ENCODE results near the gene LGALS9C.
"Not testable (repeated sequence)": the region's sequence is repeated elsewhere in the genome, so short reads cannot be mapped to it uniquely, and the experiment has no call there.

DNA sequence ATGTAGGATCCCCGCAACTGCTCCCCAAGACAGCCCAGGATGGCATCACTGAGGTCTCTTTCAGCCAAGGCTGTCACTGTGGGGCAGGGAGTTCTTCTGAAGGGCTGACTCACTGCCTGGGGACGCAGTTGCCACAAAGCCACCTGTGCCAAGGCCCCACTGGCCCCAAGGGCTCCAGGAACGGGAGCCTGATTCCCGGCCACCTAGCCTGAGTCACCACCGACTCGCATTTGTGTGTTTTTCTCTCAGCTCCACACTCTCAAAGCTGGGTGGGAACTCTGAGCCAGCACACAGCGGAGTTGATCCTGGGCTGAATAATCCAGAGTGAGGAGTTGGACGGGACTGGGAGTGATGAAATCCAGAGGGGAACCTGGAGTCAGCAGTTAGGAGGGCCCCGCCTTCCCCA is 37.1 kb upstream of the LGALS9C start:
- TF ChIP-seq, protein P1, sequence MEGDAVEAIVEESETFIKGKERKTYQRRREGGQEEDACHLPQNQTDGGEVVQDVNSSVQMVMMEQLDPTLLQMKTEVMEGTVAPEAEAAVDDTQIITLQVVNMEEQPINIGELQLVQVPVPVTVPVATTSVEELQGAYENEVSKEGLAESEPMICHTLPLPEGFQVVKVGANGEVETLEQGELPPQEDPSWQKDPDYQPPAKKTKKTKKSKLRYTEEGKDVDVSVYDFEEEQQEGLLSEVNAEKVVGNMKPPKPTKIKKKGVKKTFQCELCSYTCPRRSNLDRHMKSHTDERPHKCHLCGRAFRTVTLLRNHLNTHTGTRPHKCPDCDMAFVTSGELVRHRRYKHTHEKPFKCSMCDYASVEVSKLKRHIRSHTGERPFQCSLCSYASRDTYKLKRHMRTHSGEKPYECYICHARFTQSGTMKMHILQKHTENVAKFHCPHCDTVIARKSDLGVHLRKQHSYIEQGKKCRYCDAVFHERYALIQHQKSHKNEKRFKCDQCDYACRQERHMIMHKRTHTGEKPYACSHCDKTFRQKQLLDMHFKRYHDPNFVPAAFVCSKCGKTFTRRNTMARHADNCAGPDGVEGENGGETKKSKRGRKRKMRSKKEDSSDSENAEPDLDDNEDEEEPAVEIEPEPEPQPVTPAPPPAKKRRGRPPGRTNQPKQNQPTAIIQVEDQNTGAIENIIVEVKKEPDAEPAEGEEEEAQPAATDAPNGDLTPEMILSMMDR (IDR thresholded peaks at IDR 0.05), result not testable (repeated sequence)
- not testable (repeated sequence) for TF ChIP-seq POLR2AphosphoS5 (IDR thresholded peaks at IDR 0.05)

Measured in prostate gland (tissue), 2 donors.